NOMO-1 (cell line): Measurements from ENCODE around the gene MAD1L1.

Source experiments
- DNase-seq, 2 experiments: peaks; one replicate each; lab custom pipeline; 2025; ENCODE audit not compliant: unreplicated experiment in 2 of 2; lab: John Stamatoyannopoulos, UW

Gene MAD1L1

DNA sequence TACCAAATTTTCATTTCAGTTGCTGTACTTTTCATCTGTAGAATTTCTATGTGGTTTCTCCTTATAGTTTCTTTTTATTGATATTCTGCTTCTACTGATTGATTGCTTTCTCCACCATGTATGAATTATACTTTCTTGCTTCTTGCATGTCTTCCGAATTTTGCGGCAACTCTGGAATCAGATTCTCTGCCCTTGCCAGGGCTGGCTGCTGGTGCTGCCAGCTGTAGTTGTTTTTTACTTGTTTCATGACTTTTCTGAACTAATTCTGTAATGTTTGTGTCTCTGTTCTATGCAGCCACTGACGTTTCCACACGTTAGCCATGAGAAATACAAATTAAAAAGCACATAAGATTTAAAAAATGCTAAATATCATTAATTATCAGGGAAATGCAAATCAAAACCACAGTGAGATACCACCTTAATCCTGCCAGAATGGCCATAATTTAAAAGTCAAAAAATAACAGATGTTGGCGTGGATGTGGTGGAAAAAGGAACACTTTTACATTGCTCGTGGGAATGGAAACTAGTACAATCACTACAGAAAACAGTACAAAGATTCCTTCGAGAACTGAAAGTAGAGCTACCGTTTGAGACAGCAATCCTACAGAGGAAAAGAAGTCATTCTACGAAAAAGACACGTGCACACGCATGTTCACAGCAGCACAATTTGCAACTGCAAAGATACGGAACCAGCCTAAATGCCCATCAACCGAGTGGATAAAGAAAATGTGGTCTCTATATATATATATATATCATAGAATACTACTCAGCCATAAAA, 51.5 kb downstream of the MAD1L1 start:
- no peak for DNase-seq

DNA sequence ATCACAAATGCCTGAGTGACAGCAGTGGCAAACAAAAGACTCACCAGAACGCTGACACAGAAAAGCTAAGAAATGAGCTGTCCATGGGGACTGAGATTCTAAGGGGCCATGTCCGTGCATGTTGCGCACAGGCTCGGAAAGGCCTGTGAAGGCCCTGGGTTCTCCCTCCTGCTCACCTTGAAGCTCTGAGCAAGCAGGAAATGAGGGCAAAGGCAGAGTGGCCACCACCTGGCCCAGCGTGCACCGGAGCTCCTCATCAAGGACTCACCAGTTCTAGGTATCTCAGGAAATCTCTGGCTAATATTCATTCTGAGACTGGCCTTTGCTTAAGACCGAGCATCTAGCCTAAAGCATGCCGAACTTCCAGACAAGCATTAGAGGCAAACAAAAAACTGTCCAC, 52.7 kb downstream of the MAD1L1 start:
- no peak for DNase-seq

DNA sequence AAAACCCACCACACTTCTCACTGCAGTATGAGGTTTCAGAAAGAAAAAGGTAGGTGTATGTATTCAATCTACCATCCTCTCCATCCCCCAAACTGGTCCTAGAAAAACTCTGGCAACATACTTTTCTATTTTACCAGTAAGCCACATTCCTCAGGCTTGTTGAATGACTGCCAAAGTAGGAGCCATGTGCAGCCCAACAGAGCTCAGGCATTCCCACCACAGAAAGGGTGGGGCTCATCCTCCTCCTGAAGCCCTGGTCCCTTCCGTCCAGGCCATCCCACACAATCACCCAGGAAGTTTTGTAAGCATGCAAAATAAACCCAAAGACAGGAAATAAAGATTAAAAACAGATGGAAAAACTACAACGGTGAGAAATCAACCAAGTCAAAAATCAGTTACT, 57.2 kb downstream of the MAD1L1 start:
- no peak for DNase-seq

DNA sequence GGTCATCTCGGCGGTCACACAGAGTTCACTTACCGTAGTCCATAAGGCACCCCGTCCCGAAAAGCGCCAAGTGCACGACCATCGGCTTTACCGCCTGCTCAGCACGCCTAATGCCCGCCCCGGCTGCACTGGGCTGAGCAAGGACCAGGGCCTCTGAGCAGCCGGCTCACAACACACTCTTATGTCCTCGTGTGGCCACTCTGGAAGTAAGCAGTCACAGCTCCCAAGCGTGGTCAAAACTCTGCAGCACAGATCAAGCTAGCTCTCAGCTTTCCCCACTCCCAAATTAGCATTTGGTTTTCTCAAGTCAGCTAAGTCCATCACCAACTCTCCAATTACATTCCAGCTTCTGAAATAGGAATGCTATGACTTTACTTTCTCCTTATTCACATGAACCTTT, 57.7 kb downstream of the MAD1L1 start:
- DNase-seq = no peak

DNA sequence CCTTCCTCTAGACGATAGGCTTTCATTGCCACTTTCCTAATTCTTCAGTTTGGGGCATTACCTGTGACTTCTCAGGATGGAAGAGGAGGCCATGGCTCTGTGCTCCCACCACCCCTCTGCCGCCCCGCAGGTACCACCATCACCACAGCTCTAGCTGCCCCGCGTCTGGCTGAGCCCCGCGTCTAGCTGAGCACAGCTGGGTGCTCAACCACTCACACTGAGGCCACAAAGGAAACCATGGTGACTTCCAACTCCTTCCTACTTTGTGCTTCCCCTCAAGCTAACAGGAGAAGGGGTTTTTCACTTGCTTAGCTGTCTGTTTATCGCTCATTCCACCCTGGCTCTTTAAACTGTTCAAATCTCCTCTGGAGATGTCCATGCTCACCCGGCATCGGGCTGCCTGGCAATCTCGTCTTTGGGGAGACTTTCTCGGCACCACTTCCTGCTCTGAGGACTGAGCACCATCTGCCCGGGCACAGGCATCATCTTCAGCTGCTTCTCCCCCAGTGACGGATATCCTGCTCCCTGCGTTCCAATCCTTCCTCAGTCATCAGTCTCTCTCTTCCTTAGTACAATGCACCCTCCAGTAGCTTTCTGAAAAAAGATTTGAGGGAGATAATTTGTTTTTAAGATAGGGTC, 59.4 kb downstream of the MAD1L1 start:
- no peak for DNase-seq

DNA sequence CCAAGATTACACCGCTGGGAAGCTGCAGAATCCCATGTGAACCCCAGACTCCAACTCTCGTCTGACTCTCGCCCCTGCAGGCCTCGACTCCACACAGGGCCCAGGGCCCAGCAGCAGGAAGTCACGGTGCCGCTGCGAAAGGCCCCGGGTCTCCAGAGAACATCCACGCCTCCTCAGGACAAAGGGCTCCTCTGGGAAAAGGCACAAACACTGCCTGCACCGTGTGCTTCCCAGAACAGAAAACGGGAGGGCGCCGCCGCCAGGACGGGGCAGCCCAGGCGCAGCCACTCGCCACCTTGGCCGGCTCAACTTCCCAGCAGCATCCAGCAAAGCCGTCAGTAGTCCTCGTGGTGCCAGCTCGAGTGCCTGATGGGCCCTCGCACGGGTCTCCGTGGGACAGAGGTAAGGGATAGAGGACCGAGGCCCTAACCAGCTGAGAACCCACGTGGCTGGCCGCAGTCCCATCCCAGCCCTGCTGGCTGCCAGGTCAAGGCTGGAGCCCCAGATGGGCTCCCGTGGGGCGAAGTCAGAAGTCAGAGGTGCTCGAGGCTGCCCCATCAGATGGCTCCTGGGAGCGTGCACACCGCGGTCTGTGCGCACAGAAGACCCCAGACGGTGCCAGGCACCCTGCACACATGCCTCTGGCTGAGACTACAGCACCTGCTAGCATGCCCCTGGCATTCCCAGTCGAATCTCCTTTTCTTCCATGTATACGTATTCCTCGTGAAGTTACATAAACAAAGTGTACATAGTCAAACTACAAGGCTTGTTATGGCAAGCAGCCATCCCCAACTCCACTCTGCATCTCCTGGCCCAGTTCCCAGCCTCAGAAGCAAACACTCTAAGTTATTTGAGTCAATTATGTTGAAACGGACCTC, 60.2 kb downstream of the MAD1L1 start:
- no peak for DNase-seq

DNA sequence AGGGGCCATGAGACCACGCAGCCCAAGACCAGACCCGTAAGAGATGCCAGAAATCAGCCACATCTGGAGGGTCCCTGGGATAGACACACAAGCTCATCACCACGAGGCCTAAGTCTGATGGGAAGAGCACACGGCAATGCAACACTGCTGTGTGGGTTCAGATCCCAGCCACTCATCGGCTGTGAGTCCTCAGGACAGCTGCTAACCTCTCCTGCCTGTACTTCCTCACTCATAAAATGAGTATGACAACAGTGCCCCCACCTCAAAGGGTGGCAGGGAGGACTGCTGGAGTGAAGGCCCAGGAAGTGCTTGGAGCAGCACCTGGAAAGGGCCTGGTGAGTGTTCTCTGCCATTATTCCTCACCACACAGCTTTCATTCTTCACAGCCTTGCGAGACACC, 60.9 kb downstream of the MAD1L1 start:
- DNase-seq = no peak

DNA sequence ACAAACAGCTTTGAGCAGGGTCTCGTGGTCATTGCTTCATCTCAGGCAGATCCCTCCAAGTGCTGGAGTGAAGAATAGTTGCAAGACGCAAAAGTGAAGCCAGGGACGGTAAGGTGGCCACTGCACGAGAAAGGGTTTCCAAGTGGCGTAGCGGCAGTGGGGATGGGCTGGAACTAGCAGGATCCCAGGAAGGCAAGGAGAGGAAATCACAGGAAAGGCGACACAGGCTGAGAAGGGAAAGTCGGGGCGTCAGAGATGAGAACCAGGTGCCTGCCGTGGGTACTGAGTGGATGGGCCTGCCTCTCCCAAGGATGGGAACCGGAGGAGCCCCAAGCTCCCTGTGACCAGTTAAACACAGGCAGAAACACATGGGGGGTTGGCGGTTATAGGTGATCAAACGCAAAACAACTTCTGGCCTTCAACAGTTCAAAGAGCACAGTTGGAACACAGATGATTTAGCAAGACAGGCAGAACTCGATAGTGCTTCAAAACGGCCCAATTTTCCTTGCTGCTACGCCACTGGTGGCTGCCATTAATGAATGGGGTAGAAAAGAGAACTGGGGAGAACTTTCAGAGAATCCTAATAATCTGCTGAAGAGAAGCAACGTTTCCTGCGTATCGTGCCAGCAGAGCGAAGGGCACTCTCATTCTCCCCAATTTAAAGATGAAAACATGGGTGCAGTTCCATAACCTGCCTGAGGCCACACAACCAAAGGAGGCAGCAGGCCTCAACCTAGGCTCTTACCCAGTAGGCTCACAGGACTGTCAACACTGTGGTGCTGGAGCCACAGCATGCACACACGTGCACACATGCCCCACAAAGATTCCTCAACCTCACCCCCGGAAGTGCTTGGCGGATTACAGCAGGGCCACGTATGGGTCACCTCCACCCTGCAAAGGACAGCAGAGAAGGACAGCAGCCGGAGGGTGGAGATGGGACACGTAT, 61.9 kb downstream of the MAD1L1 start:
- no peak for DNase-seq

DNA sequence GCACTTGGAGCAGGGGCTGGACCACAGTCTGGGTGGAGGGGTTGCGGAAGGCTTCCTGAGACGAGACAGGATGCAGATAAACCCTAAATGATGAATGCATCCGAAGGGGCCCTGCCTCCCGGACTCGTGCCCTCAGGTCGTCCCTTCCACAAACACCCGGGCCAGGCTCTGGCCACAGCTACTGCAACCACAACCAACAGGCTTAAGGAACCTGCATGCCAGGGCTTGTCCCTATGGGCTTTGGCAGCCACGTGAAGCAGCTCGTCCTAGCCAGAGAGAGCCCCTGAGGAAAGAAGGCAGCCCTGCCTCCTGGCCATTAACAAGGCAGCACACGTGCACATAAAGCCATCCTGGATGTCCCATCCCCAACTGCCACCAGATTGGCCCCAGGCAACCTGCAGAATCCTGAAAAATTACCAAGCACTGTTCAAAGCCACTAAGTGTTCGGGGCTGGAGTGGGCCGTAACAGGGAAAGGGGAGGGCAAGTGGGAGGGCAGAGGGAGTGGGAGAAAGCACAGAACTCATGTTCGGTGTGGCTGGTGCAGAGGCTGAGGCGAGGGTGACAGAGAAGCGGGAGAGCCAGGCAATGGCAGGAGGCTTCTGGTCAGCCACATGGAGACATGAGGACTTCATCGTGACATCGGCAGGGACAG, 62.7 kb downstream of the MAD1L1 start:
- DNase-seq = no peak

DNA sequence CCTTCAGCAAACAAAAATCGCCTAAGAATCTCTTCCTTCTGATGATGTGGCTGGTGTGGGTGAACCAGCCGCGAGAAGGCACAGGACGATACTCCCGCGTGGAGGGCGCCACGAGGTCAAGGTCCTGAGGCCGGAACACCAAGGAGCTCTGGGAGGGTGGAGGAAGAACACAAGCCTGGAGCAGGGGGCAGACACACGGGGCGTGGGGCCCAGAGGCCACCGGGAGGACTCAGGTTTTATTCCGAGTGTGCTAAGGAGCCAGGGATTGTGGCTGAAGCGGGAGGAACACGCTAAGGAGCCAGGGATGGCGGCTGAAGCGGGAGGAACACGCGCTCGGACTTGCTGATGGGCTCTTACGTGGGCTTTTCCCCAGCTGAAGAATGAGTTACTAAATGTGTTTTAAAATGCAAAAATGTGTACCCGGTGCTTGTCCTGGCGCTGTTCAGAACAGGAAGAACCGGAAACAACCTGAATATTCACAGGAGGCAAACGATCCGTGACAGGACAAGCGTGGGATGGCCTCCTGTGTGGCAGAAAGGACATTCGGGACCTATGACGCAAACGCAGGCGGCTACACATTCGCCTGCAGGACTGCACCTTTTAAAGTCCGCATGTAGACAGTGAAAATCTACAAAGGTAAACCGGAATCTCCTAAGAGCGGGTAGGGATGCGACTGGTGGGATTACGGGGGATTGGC, 64.0 kb downstream of the MAD1L1 start:
- no peak for DNase-seq

DNA sequence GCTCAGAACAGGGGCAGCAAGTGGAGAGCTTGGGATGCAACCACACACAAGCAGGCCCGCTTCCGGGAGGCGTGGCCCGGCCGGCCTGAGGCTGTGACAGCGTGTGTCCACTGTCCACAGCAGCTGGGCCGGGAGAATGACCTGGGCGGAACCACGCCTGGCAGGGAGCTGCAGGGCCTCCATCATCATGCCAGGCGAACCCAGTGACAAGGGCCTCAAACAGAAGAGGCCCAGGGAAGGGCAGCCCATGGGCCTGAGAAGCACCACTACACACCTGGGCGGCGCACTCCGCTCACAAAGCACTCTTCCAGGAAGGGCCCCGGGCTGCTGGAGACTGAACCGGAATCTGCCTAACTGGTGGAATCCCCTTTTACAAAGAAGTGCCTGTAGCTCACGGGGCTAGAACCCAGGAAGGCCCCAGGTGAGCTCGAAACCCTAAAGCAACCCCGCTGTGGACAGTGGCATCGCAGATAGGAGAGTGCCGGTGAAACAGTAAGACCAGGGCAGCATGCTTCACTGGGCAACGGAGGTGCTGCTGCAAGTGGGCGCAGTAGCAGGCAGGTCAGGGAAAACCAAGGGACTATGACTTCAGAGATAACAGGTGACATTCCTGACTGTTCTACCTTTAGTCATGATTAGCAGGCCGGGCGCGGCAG, 66.0 kb downstream of the MAD1L1 start:
- DNase-seq = no peak

DNA sequence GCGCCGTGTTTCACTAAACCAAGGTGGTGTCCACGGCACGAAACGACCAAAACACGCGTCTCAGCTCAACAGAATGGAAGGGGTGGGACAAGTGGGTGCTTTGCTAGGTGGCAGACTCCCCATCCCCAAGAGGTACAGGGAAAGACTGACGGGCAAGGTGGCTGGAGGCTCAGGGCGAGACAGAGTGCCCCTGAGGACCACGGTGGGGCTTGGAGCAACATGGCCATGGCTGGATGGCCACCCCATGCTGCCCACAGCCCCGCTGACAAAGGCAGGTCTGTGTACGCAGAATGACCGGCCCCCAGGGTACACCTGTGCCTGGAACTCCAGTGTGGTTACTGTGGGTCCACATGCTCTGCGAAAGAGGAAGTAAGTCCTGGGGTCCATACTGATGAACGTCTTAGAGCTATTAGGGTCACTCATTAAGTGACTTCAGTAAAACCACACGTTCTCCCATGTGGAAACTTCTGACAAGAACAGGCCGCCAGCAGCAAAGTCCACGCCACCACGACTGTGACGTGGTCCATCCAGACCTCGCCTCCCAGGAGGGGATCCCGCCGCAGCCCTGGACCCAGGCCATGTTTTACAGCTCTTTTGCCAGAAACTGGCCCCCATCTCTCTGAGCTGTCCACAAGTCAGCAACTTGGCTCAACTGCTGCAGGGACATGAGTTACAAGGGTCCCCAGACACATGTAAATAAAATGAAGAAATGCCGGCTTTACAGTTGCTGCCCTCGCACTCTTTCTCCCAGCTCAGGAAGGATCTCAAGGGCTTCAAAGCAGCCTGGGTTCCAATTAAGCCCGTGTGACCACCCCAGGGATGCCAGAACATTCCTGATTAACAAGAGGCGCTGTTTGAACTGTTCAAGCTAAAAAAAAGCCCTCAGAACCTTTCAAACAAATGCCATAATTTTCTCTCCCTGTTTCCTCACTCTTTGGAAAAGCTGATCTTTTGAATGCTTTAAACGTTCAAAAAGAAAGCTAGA, 66.8 kb downstream of the MAD1L1 start:
- DNase-seq = no peak

DNA sequence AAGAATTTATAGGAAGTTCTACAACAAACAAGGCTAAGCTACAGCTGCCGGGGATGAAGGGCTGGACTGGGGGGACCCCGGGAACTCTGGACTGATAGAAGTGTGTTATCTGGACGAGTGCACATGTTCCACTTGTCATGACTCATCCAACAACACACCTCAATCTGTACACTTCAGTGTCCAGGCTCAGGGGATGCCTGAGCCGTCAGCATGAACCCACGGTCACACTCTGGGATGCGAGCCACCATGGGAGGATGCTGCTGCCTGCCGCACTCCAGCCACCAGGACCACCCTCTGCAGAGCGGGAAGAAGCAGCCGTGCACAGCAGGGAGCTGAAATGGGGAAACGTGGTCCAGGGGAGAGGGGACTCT, 67.5 kb downstream of the MAD1L1 start:
- no peak for DNase-seq

DNA sequence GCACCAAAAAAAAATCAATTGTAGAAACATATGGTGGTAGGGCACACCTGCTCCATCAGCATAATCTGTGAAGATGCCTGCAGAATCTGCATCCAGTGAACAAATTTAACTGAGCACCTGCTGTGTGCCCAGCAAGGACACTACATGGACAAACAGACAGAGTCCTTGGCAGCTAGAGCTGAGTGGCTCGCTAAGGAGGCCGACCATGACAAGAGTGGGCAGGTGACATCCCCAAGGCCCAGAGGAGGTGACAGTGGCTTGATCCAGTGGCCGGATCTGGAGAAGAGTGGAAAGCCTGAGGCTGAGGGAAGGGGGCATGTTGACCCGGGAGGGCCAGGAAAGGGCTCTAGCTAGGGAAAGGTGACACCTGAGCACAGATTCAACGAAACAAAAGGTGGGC, 68.1 kb downstream of the MAD1L1 start:
- DNase-seq = no peak

DNA sequence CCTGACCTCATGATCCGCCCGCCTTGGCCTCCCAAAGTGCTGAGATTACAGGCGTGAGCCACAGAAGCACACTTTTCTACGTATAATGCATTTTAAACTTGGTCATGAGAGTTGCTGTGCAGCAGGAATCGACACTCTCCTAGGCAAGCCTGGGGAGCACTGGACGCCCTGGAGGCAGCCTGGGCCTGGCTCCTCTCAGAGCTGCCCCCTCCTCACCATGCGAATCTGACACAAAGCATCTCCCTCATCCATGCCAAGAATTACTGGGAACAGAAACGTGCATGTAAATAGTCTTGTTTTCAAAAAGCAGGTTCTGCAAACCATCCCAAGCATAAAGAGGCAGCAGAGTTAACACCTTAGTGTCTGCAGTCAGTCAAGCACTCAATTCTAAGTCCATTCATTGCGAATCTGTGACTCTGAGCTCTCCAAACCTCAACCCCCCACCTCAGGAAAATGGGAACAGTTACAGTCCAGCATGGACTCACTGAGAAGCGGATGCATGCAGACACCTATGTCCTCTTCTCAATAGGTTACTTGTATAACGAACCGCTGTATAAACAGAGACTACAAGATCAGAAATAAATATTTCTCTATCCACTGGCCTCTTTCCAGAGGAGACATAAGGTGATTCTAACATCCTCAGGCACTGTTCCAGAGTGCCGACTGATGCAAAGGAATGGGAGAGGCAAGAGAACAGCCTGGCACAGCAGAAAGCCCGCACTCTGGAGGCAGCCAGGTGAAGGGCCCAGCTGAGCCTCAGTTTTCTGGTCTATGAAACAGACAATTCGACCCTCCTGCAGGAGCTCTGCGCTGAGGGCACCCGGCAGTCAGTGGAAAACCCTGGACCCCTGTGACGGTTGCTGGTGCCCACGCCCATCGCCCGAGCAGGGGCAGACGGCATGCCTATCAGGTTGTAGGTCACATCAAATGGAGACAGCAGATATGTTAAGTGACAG, 68.9 kb downstream of the MAD1L1 start:
- DNase-seq = no peak

DNA sequence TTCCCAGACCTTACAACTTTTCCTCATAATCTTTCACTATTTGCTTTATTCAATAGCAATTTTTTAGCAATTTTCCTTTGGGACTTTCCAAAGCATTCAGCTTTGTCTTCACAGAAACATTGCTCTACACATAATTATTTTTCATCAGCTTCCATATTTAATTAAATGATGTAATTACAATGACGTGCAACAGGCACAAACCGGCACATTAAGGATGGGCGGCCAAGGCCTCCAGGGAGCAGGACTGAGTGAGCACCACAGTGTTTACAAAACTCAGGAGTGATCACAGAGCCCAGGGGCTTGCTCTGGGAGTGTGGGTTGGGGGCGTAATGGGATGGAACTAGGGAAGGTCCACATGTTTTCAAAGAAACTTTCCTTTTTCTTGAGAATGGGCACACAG, 69.8 kb downstream of the MAD1L1 start:
- no peak for DNase-seq
